ENCODE measurements around the gene EPB41. TPM values are rescaled to one million over a fixed set of nuclear protein-coding genes. Genes with fewer than 3 reads are reported as not detected.
"Not testable (repeated sequence)": the region's sequence is repeated elsewhere in the genome, so short reads cannot be mapped to it uniquely, and the experiment has no call there.

EPB41 gene
- total RNA-seq, 1 experiment from 2014 or later = 41.7 TPM

GRCh38 chr1:28954126-28954726 is 39.9 kb downstream of the EPB41 start (continued):
- TF ChIP-seq REST (IDR thresholded peaks at IDR 0.05; ENCODE audit: low read depth) (no peak), EZH2phosphoT487 (IDR thresholded peaks at IDR 0.05; ENCODE audit: borderline replicate concordance) (no peak)

- no peak for ATAC-seq
- Histone ChIP-seq H3K27me3 (ENCODE audit: insufficient read depth, low read length) (no peaks in the 10 kb centered on the region), H3K4me1 (ENCODE audit: control insufficient read depth in 1 of 2, insufficient read depth in 2 of 2, low read length in 2 of 2) (peaks cover 27 to 38% of the 10 kb centered on the region in 2 experiments), H4K20me1 (ENCODE audit: insufficient read depth) (no peaks in the 10 kb centered on the region), H3K27ac (ENCODE audit: low read depth, low read length) (no peak overlapping the region), H3K9me2 (ENCODE audit: insufficient read depth) (no peaks in the 10 kb centered on the region), H3K4me2 (ENCODE audit: low read length) (0 out of 2 replicates have a peak overlapping the region, but pooled peaks have one; percentile 3), H3K4me3 (replicated peaks in 1 of 2; ENCODE audit: low read depth in 1 of 2, low read length in 2 of 2) (no peak overlapping the region), H3K9me3 (ENCODE audit: control insufficient read depth in 1 of 2, insufficient read depth in 1 of 2, low read depth in 1 of 2, low read length in 2 of 2) (no peaks in the 10 kb centered on the region), H3K9ac (ENCODE audit: low read length) (no peak overlapping the region), H2AFZ (ENCODE audit: low read depth, low read length, poor library complexity, severe bottlenecking) (no peak overlapping the region), H3K36me3 (ENCODE audit: control insufficient read depth in 1 of 2, insufficient read depth in 2 of 2, low read length in 2 of 2) (no peaks in the 10 kb centered on the region), H3K79me2 (ENCODE audit: insufficient read depth, low read length) (no peaks in the 10 kb centered on the region)
- ChIA-PET POLR2A (no interaction called here), CTCF (no interaction called here), RAD21 (ENCODE audit: low non-redundant PET in 1 of 2, low total read pairs in 2 of 2, uncharacterized antibody in 2 of 2, unreplicated experiment in 2 of 2) (no interaction called here)
- BruUV-seq (replicated peaks) = no TSS peak
- DNase-seq (ENCODE audit: low read depth, low spot score) = no peak
- TF ChIP-seq SP1 (IDR thresholded peaks at IDR 0.05; ENCODE audit: low read depth) (peak; percentile 31; the same call in 1 of the 2 replicates), ELF1 (IDR thresholded peaks at IDR 0.05; ENCODE audit: borderline replicate concordance, low read depth) (no peak), YY1 (IDR thresholded peaks at IDR 0.05; ENCODE audit: extremely low read depth, insufficient replicate concordance, low read depth, low read length) (no peak), FOSL1 (IDR thresholded peaks at IDR 0.05; ENCODE audit: low read depth) (peak; percentile 59), CEBPB (IDR thresholded peaks at IDR 0.05; ENCODE audit: low read depth) (no peak), JUND (IDR thresholded peaks at IDR 0.05) (peak; percentile 42; the same call in 1 of the 2 replicates)
- intact Hi-C loops (cut with micrococcal nuclease) = no loop called here
Measured at GRCh38 chr1:28956038-28956464, 41.7 kb downstream of the EPB41 start.

GRCh38 chr1:28962114-28962831 is 47.9 kb downstream of the EPB41 start:
- CTCF ChIA-PET; BruUV-seq (replicated peaks); ATAC-seq; H4K20me1 ChIP-seq (ENCODE audit: insufficient read depth); POLR2A ChIA-PET; H3K36me3 ChIP-seq (ENCODE audit: control insufficient read depth in 1 of 2, insufficient read depth in 2 of 2, low read length in 2 of 2); intact Hi-C loops (cut with micrococcal nuclease); H3K4me3 ChIP-seq (replicated peaks in 1 of 2; ENCODE audit: low read depth in 1 of 2, low read length in 2 of 2); H2AFZ ChIP-seq (ENCODE audit: low read depth, low read length, poor library complexity, severe bottlenecking); H3K4me2 ChIP-seq (ENCODE audit: low read length); H3K27me3 ChIP-seq (ENCODE audit: insufficient read depth, low read length); H3K27ac ChIP-seq (ENCODE audit: low read depth, low read length); DNase-seq (ENCODE audit: low read depth, low spot score); H3K9me3 ChIP-seq (ENCODE audit: control insufficient read depth in 1 of 2, insufficient read depth in 1 of 2, low read depth in 1 of 2, low read length in 2 of 2); RAD21 ChIA-PET (ENCODE audit: low non-redundant PET in 1 of 2, low total read pairs in 2 of 2, uncharacterized antibody in 2 of 2, unreplicated experiment in 2 of 2); H3K79me2 ChIP-seq (ENCODE audit: insufficient read depth, low read length); H3K9ac ChIP-seq (ENCODE audit: low read length); H3K9me2 ChIP-seq (ENCODE audit: insufficient read depth): not testable (repeated sequence)
- peaks cover 47 to 49% of the 10 kb centered on the region in 2 experiments for H3K4me1 ChIP-seq (ENCODE audit: control insufficient read depth in 1 of 2, insufficient read depth in 2 of 2, low read length in 2 of 2)
